HEK293 (cell line): Measurements from ENCODE around the gene PNMA8A.
A peak's percentile ranks its signal among the peaks of the same experiment; 100 is the strongest.

Experiments
- CTCF ChIA-PET: fragments of 350-600 bp; formaldehyde crosslinking; extraction: SDS; loops from one replicate; lab custom pipeline; 2021; ENCODE audit warnings: antibody characterized with exemption; lab: Yijun Ruan, JAX
- POLR2A ChIA-PET: fragments of 300-600 bp; formaldehyde crosslinking; extraction: SDS; loops from one replicate; lab custom pipeline; 2020; ENCODE audit warnings: antibody characterized with exemption, inconsistent platforms; lab: Yijun Ruan, JAX
- H3K27ac ChIP-seq: fragments of 200-500 bp; sonication (Bioruptor generic); 2 replicates; pipeline ENCODE4 v1.5.1; 2014; ENCODE audit warnings: low read depth, low read length, control low read depth, inconsistent platforms; ENCODE audit errors: extremely low read depth
- H3K36me3 ChIP-seq, 2 experiments: fragments of 200-500 bp in 1 of 2; sonication (Bioruptor generic) in 1 of 2; 1 replicate in 1 of 2; 2 replicates in 1 of 2; pipeline ENCODE4 v1.5.1; 2014 to 2017; ENCODE audit warnings: inconsistent platforms in 2 of 2, low read length in 2 of 2; ENCODE audit not compliant: control insufficient read depth in 2 of 2, insufficient read depth in 1 of 2
- H3K4me1 ChIP-seq: fragments of 200-500 bp; sonication (Bioruptor generic); 2 replicates; pipeline ENCODE4 v1.5.1; 2014; ENCODE audit warnings: mild to moderate bottlenecking, low read length, inconsistent platforms; ENCODE audit not compliant: control insufficient read depth, insufficient read depth
- H3K4me3 ChIP-seq: 2 replicates; pipeline ENCODE4 v1.5.1; 2011; ENCODE audit warnings: low read depth, mild to moderate bottlenecking, control low read depth, low read length, moderate library complexity
- H3K9me3 ChIP-seq: fragments of 200-500 bp; sonication (Bioruptor generic); 2 replicates; pipeline ENCODE4 v1.5.1; 2014; ENCODE audit warnings: low read depth, low read length, inconsistent platforms; ENCODE audit not compliant: control insufficient read depth, insufficient read depth
- INSM2 ChIP-seq: fragments of 450-650 bp; formaldehyde crosslinking; IDR thresholded peaks from 2 replicates; pipeline ENCODE4 v1.5.1; 2016; ENCODE audit warnings: missing biosample characterization, missing genetic modification characterization
- OSR2 ChIP-seq: fragments of 450-650 bp; formaldehyde crosslinking; IDR thresholded peaks from 2 replicates; pipeline ENCODE4 v1.5.1; 2016; ENCODE audit warnings: missing biosample characterization, missing genetic modification characterization
- OVOL3 ChIP-seq: fragments of 450-650 bp; formaldehyde crosslinking; IDR thresholded peaks from 2 replicates; pipeline ENCODE4 v1.5.1; 2016; ENCODE audit warnings: missing biosample characterization, missing genetic modification characterization
- SETDB1 ChIP-seq: IDR thresholded peaks from one replicate; pipeline ENCODE4 v1.6.1; 2017; ENCODE audit warnings: mild to moderate bottlenecking, low read length, moderate library complexity, mixed read lengths; ENCODE audit not compliant: insufficient read length
- SP7 ChIP-seq: fragments of 450-650 bp; formaldehyde crosslinking; IDR thresholded peaks from 2 replicates; pipeline ENCODE4 v1.5.1; 2016; ENCODE audit warnings: missing biosample characterization, missing genetic modification characterization
- ZBTB26 ChIP-seq: fragments of 450-650 bp; formaldehyde crosslinking; optimal IDR thresholded peaks from 2 replicates; pipeline ENCODE3; 2016; ENCODE audit warnings: missing biosample characterization, mild to moderate bottlenecking, missing genetic modification characterization
- ZBTB6 ChIP-seq: fragments of 450-650 bp; formaldehyde crosslinking; IDR thresholded peaks from 2 replicates; pipeline ENCODE4 v1.5.1; 2017; ENCODE audit warnings: missing biosample characterization, missing genetic modification characterization
- ZFP41 ChIP-seq: fragments of 450-650 bp; formaldehyde crosslinking; IDR thresholded peaks from 2 replicates; pipeline ENCODE4 v1.5.1; 2016; ENCODE audit warnings: missing biosample characterization, missing genetic modification characterization, borderline replicate concordance
- ZNF23 ChIP-seq: fragments of 450-650 bp; formaldehyde crosslinking; IDR thresholded peaks from 2 replicates; pipeline ENCODE4 v1.5.1; 2016; ENCODE audit warnings: missing biosample characterization, missing genetic modification characterization, borderline replicate concordance
- ZNF274 ChIP-seq, 2 experiments: fragments of 200-500 bp in 1 of 2; fragments of 450-650 bp in 1 of 2; sonication (Bioruptor generic) in 1 of 2; formaldehyde crosslinking in 1 of 2; IDR thresholded peaks; 2 replicates each; pipeline versions ENCODE4 v1.5.1 to v1.6.1; 2014 to 2016; ENCODE audit warnings: borderline replicate concordance in 1 of 2, inconsistent platforms in 1 of 2, low read length in 1 of 2, missing biosample characterization in 1 of 2, missing genetic modification characterization in 1 of 2
- ZNF292 ChIP-seq: fragments of 450-650 bp; formaldehyde crosslinking; IDR thresholded peaks from 2 replicates; pipeline ENCODE4 v1.5.1; 2016; ENCODE audit warnings: low read depth, missing biosample characterization, missing genetic modification characterization, borderline replicate concordance
- ZNF341 ChIP-seq: fragments of 450-650 bp; formaldehyde crosslinking; IDR thresholded peaks from 2 replicates; pipeline ENCODE4; 2016; ENCODE audit warnings: low read depth, missing biosample characterization, missing genetic modification characterization
- ZNF404 ChIP-seq: fragments of 450-650 bp; formaldehyde crosslinking; IDR thresholded peaks from 2 replicates; pipeline ENCODE4 v1.5.1; 2017; ENCODE audit warnings: missing biosample characterization, missing genetic modification characterization
- ZNF473 ChIP-seq: fragments of 450-650 bp; formaldehyde crosslinking; IDR thresholded peaks from 2 replicates; pipeline ENCODE4 v1.5.1; 2017; ENCODE audit warnings: missing biosample characterization, missing genetic modification characterization
- ZNF510 ChIP-seq: fragments of 450-650 bp; formaldehyde crosslinking; IDR thresholded peaks from 2 replicates; pipeline ENCODE4 v1.5.1; 2018; ENCODE audit warnings: mild to moderate bottlenecking, missing genetic modification characterization, missing biosample characterization; ENCODE audit not compliant: insufficient replicate concordance
- ZNF571 ChIP-seq: fragments of 450-650 bp; formaldehyde crosslinking; IDR thresholded peaks from 2 replicates; pipeline ENCODE4 v1.5.0; 2017; ENCODE audit warnings: missing biosample characterization, missing genetic modification characterization
- ZNF596 ChIP-seq: fragments of 450-650 bp; IDR thresholded peaks from 2 replicates; pipeline ENCODE4 v1.5.0; 2018; ENCODE audit warnings: missing biosample characterization, mild to moderate bottlenecking, missing genetic modification characterization, moderate library complexity
- ZNF621 ChIP-seq: fragments of 450-650 bp; formaldehyde crosslinking; IDR thresholded peaks from 2 replicates; pipeline ENCODE4 v1.5.1; 2017; ENCODE audit warnings: missing biosample characterization, missing genetic modification characterization
- TF ChIP-seq, protein P1 (sequence below): fragments of 450-650 bp; formaldehyde crosslinking; IDR thresholded peaks from 2 replicates; pipeline ENCODE4 v1.5.1; 2017; ENCODE audit warnings: missing biosample characterization, missing genetic modification characterization
- TF ChIP-seq, protein P2 (sequence below): fragments of 450-650 bp; formaldehyde crosslinking; IDR thresholded peaks from 2 replicates; pipeline ENCODE4 v1.5.1; 2016; ENCODE audit warnings: missing biosample characterization, missing genetic modification characterization, borderline replicate concordance
- TF ChIP-seq, protein P3 (sequence below): fragments of 450-650 bp; formaldehyde crosslinking; IDR thresholded peaks from 2 replicates; pipeline ENCODE4 v1.5.1; 2016; ENCODE audit warnings: missing biosample characterization, missing genetic modification characterization

PNMA8A gene

GRCh38 chr19:46503848-46504453, 32.6 kb upstream of the PNMA8A start:
- Histone ChIP-seq H3K27ac (no peak overlapping the region), H3K4me3 (no peak overlapping the region), H3K4me1 (no peaks in the 10 kb centered on the region), H3K9me3 (no peaks in the 10 kb centered on the region), H3K36me3 (no peaks in the 10 kb centered on the region)
- TF ChIP-seq ZNF274 (IDR thresholded peaks at IDR 0.05; ENCODE audit: low read length) (no peak), ZNF274 (tag by site-specific recombination; IDR thresholded peaks at IDR 0.05; ENCODE audit: borderline replicate concordance) (no peak), ZBTB26 (tag by site-specific recombination) (no peak), SETDB1 (no peak)
- TF ChIP-seq, protein P1, sequence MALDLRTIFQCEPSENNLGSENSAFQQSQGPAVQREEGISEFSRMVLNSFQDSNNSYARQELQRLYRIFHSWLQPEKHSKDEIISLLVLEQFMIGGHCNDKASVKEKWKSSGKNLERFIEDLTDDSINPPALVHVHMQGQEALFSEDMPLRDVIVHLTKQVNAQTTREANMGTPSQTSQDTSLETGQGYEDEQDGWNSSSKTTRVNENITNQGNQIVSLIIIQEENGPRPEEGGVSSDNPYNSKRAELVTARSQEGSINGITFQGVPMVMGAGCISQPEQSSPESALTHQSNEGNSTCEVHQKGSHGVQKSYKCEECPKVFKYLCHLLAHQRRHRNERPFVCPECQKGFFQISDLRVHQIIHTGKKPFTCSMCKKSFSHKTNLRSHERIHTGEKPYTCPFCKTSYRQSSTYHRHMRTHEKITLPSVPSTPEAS (tag by site-specific recombination) = peak; percentile 98
- CTCF ChIA-PET = interaction anchor here (1.1 to 2.2 kb wide), 2 partner anchors 12 to 108 kb away, joined by 5 to 14 read pairs; no protein-coding TSS in a partner anchor
- POLR2A ChIA-PET = no interaction called here

DNA sequence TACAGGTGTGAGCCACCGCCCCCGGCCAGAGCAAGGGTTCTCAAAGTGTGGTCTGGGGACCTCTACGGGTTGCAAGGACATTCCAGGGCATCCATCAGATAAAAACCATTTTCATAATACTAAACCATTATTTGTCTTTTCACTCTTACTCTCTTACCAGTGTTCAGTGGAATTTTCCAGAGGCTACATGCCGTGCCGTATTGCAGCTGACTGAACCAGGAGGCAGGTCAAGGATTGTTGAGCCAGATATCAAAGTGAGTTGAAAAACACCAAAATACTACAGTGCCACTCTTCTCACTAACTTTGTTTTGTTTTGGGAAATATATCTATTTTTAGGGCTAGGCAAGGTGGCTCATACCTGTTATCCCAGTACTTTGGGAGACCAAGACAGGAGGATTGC, 31.5 kb upstream of the PNMA8A start:
- H3K4me1 ChIP-seq = no peaks in the 10 kb centered on the region
- H3K36me3 ChIP-seq = no peaks in the 10 kb centered on the region
- H3K4me3 ChIP-seq = no peak overlapping the region
- ChIA-PET POLR2A (no interaction called here), CTCF (interaction anchor here (0.7 kb wide), 2 partner anchors 158 to 425 kb away, joined by 3 to 4 read pairs; no protein-coding TSS in a partner anchor)
- no peak overlapping the region for H3K27ac ChIP-seq
- no peak for TF ChIP-seq ZNF510 (tag by site-specific recombination)
- no peak for TF ChIP-seq ZNF23 (tag by site-specific recombination)
- no peak for TF ChIP-seq ZNF473 (tag by site-specific recombination)
- TF ChIP-seq, protein P2, sequence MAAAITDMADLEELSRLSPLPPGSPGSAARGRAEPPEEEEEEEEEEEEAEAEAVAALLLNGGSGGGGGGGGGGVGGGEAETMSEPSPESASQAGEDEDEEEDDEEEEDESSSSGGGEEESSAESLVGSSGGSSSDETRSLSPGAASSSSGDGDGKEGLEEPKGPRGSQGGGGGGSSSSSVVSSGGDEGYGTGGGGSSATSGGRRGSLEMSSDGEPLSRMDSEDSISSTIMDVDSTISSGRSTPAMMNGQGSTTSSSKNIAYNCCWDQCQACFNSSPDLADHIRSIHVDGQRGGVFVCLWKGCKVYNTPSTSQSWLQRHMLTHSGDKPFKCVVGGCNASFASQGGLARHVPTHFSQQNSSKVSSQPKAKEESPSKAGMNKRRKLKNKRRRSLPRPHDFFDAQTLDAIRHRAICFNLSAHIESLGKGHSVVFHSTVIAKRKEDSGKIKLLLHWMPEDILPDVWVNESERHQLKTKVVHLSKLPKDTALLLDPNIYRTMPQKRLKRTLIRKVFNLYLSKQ (tag by site-specific recombination) = no peak
- TF ChIP-seq INSM2 (tag by site-specific recombination) = no peak
- no peak for TF ChIP-seq ZBTB6
- no peaks in the 10 kb centered on the region for H3K9me3 ChIP-seq

- POLR2A ChIA-PET = no interaction called here
- Histone ChIP-seq H3K4me1 (0 out of 2 replicates have a peak, but pooled peaks cover 3% of the 10 kb centered on the region), H3K27ac (no peak overlapping the region), H3K4me3 (no peak overlapping the region), H3K9me3 (no peaks in the 10 kb centered on the region), H3K36me3 (no peaks in the 10 kb centered on the region)
- CTCF ChIA-PET = interaction anchor here (0.7 to 2.0 kb wide), 4 partner anchors 9 to 105 kb away, joined by 4 to 10 read pairs (median 6); no protein-coding TSS in a partner anchor
- TF ChIP-seq ZNF292 (tag by site-specific recombination) = no peak
- TF ChIP-seq ZNF341 (tag by site-specific recombination) = no peak
- TF ChIP-seq SP7 (tag by site-specific recombination) = no peak
- TF ChIP-seq, protein P3, sequence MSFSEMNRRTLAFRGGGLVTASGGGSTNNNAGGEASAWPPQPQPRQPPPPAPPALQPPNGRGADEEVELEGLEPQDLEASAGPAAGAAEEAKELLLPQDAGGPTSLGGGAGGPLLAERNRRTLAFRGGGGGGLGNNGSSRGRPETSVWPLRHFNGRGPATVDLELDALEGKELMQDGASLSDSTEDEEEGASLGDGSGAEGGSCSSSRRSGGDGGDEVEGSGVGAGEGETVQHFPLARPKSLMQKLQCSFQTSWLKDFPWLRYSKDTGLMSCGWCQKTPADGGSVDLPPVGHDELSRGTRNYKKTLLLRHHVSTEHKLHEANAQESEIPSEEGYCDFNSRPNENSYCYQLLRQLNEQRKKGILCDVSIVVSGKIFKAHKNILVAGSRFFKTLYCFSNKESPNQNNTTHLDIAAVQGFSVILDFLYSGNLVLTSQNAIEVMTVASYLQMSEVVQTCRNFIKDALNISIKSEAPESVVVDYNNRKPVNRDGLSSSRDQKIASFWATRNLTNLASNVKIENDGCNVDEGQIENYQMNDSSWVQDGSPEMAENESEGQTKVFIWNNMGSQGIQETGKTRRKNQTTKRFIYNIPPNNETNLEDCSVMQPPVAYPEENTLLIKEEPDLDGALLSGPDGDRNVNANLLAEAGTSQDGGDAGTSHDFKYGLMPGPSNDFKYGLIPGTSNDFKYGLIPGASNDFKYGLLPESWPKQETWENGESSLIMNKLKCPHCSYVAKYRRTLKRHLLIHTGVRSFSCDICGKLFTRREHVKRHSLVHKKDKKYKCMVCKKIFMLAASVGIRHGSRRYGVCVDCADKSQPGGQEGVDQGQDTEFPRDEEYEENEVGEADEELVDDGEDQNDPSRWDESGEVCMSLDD = no peak
- TF ChIP-seq ZNF596 = no peak
- TF ChIP-seq ZNF571 (tag by site-specific recombination) = no peak
- TF ChIP-seq ZNF404 = no peak
- no peak for TF ChIP-seq ZFP41 (tag by site-specific recombination)
- no peak for TF ChIP-seq OVOL3 (tag by site-specific recombination)
- no peak for TF ChIP-seq OSR2 (tag by site-specific recombination)
- TF ChIP-seq ZNF621 = no peak
Observed at GRCh38 chr19:46499692-46500091, 28.3 kb upstream of the PNMA8A start.
